Esophagus muscularis mucosa (tissue), 3 donors: ENCODE results near the gene CKS1B.

Source experiments
- CTCF ChIP-seq, 3 experiments: fragments of 200-600 bp in 2 of 3; fragments of 450-650 bp in 1 of 3; sonication (generic) in 2 of 3; IDR thresholded peaks; one replicate each; pipeline ENCODE4 v1.5.1; 2017 to 2019; ENCODE audit warnings: antibody characterized with exemption in 3 of 3, mild to moderate bottlenecking in 2 of 3, moderate library complexity in 1 of 3
- POLR2A ChIP-seq: fragments of 450-650 bp; IDR thresholded peaks from one replicate; pipeline ENCODE4 v1.6.1; 2017; ENCODE audit warnings: antibody characterized with exemption, moderate library complexity, mild to moderate bottlenecking, low read depth

- peak; percentile 60 to 79 (median 63) for TF ChIP-seq CTCF (IDR thresholded peaks at IDR 0.05)
- no peak for TF ChIP-seq POLR2A
Measured at GRCh38 chr1:154943649-154944400, 30.7 kb upstream of the CKS1B start.
